Measurements from ENCODE around the gene SFT2D1. TPM values are rescaled to one million over a fixed set of nuclear protein-coding genes. Genes with fewer than 3 reads are reported as not detected.
"Not testable (repeated sequence)": the region's sequence is repeated elsewhere in the genome, so short reads cannot be mapped to it uniquely, and the experiment has no call there.

SFT2D1 gene
- total RNA-seq: 77.7 TPM

- intact Hi-C loops (cut with DNase I): loop anchor here (1.0 to 5.0 kb wide), 3 partner anchors 22 to 285 kb away; partner anchors contain the start of gene RPS6KA2
- TF ChIP-seq, protein P1, sequence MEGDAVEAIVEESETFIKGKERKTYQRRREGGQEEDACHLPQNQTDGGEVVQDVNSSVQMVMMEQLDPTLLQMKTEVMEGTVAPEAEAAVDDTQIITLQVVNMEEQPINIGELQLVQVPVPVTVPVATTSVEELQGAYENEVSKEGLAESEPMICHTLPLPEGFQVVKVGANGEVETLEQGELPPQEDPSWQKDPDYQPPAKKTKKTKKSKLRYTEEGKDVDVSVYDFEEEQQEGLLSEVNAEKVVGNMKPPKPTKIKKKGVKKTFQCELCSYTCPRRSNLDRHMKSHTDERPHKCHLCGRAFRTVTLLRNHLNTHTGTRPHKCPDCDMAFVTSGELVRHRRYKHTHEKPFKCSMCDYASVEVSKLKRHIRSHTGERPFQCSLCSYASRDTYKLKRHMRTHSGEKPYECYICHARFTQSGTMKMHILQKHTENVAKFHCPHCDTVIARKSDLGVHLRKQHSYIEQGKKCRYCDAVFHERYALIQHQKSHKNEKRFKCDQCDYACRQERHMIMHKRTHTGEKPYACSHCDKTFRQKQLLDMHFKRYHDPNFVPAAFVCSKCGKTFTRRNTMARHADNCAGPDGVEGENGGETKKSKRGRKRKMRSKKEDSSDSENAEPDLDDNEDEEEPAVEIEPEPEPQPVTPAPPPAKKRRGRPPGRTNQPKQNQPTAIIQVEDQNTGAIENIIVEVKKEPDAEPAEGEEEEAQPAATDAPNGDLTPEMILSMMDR (IDR thresholded peaks at IDR 0.05): no peak
- H3K27me3 ChIP-seq: no peaks in the 10 kb centered on the region
Observed at GRCh38 chr6:166342349-166343149, at the start of gene SFT2D1. Gene SFT2D1, minus strand, starts transcription at chr6:166342545. Its CDS starts 64 bp downstream, at chr6:166342481.

DNA sequence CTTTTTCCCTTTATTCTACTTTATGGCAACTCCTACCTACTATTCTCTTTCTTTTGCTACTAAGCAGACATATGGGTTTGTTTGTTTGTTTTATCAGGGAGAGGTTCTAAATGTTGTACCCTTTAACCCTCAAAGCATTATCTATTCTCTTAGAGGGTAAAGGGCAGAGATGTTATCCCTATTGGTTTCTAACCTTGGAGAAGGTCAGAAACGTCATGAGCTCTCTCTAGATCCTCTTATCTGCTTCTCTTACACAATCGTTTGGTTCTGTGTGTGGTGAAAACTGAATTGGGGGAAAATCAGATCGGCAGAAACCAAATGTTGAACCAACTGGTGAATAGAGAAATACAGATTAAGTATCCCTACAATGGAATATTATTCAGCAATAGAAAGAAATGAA lies 46.8 kb upstream of the SFT2D1 start:
- Histone ChIP-seq H3K27me3 (no peaks in the 10 kb centered on the region), H3K27ac (no peak overlapping the region), H3K4me3 (no peak overlapping the region), H3K4me1 (no peaks in the 10 kb centered on the region), H3K36me3 (no peaks in the 10 kb centered on the region), H3K9me3 (no peaks in the 10 kb centered on the region)
- DNase-seq (ENCODE audit: low spot score in 2 of 2): no peak
- TF ChIP-seq, protein P1 (IDR thresholded peaks at IDR 0.05): no peak
- intact Hi-C loops (cut with DNase I): loop anchor here (10.0 kb wide), 2 partner anchors 384 to 566 kb away; partner anchors contain the start of gene RNASET2

More at GRCh38 chr6:166342349-166343149, at the start of gene SFT2D1:
- Histone ChIP-seq H3K9me3 (no peaks in the 10 kb centered on the region), H3K27ac (peak within 1 kb of the TSS; percentile 85 to 94), H3K4me1 (peaks cover 12 to 15% of the 10 kb centered on the region in 2 donors), H3K4me3 (peak within 1 kb of the TSS; percentile 66 to 85), H3K36me3 (no peaks in the 10 kb centered on the region)
- DNase-seq (ENCODE audit: low spot score in 2 of 2): peak; percentile 60 to 92

GRCh38 chr6:166388290-166389004 lies 46.1 kb upstream of the SFT2D1 start:
- intact Hi-C loops (cut with DNase I): loop anchor here (10.0 kb wide), 2 partner anchors 384 to 566 kb away; partner anchors contain the start of gene RNASET2
- Histone ChIP-seq H3K27me3 (no peaks in the 10 kb centered on the region), H3K9me3 (no peaks in the 10 kb centered on the region), H3K4me3 (no peak overlapping the region), H3K27ac (no peak overlapping the region), H3K4me1 (no peaks in the 10 kb centered on the region), H3K36me3 (no peaks in the 10 kb centered on the region)
- no peak for DNase-seq (ENCODE audit: low spot score in 2 of 2)
- TF ChIP-seq, protein P1 (IDR thresholded peaks at IDR 0.05): no peak

GRCh38 chr6:166387642-166388289 lies 45.4 kb upstream of the SFT2D1 start:
- Histone ChIP-seq H3K36me3 (no peaks in the 10 kb centered on the region), H3K27me3 (no peaks in the 10 kb centered on the region), H3K4me3 (no peak overlapping the region), H3K27ac (no peak overlapping the region), H3K4me1 (no peaks in the 10 kb centered on the region), H3K9me3 (no peaks in the 10 kb centered on the region)
- intact Hi-C loops (cut with DNase I): loop anchor here (10.0 kb wide), 2 partner anchors 383 to 567 kb away; partner anchors contain the start of gene RNASET2
- DNase-seq (ENCODE audit: low spot score in 2 of 2): no peak
- TF ChIP-seq, protein P1 (IDR thresholded peaks at IDR 0.05): no peak

GRCh38 chr6:166387098-166387497 lies 44.8 kb upstream of the SFT2D1 start:
- intact Hi-C loops (cut with DNase I): loop anchor here (10.0 kb wide), 2 partner anchors 382 to 568 kb away; partner anchors contain the start of gene RNASET2
- not testable (repeated sequence) for H3K27me3 ChIP-seq; H3K27ac ChIP-seq; H3K36me3 ChIP-seq; DNase-seq (ENCODE audit: low spot score in 2 of 2); H3K4me3 ChIP-seq; H3K4me1 ChIP-seq; H3K9me3 ChIP-seq

Data from ascending aorta (tissue), 2 donors.